ENCODE data around the gene GPR68.

DNA sequence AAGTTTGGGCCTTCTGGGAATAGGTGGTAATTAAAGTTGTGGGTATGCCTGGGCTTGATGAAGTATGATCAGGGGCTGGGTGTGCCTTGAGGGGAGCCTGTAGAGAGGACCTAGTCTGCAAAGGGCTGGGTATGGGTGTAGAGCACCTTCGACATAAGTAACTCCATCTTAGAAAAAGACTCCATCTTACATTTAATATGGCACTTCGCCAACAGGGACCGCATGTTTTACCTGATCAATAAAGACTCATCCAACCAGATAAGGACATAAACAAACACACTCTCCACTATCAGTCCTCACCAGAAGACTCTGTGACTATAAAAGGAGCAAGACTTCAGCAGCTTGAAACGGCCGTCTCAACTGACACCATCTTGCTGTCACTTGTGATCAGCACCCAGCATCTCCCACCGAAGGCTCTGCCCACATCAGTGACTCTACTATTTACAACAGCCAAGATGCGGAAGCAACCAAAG, 23.5 kb upstream of the GPR68 start:
- TF ChIP-seq, protein P1, sequence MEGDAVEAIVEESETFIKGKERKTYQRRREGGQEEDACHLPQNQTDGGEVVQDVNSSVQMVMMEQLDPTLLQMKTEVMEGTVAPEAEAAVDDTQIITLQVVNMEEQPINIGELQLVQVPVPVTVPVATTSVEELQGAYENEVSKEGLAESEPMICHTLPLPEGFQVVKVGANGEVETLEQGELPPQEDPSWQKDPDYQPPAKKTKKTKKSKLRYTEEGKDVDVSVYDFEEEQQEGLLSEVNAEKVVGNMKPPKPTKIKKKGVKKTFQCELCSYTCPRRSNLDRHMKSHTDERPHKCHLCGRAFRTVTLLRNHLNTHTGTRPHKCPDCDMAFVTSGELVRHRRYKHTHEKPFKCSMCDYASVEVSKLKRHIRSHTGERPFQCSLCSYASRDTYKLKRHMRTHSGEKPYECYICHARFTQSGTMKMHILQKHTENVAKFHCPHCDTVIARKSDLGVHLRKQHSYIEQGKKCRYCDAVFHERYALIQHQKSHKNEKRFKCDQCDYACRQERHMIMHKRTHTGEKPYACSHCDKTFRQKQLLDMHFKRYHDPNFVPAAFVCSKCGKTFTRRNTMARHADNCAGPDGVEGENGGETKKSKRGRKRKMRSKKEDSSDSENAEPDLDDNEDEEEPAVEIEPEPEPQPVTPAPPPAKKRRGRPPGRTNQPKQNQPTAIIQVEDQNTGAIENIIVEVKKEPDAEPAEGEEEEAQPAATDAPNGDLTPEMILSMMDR (IDR thresholded peaks at IDR 0.05; ENCODE audit: low read depth, low read length, poor library complexity, severe bottlenecking): no peak
- TF ChIP-seq EZH2phosphoT487 (IDR thresholded peaks at IDR 0.05; ENCODE audit: borderline replicate concordance, low read length): no peak
